Sigmoid colon (tissue), 7 donors: ENCODE results near the gene PNKD. TPM values are rescaled to one million over a fixed set of nuclear protein-coding genes. Genes with fewer than 3 reads are reported as not detected.

ENCODE experiments used
- DNase-seq: peaks from one replicate; pipeline ENCODE4 v3.0.0-alpha.2; 2019
- H3K27ac ChIP-seq, 4 donors: fragments of 200-600 bp; sonication (generic); one replicate each; pipeline ENCODE4 v1.5.1; 2016 to 2019; ENCODE audit warnings: mild to moderate bottlenecking in 1 of 4
- H3K27me3 ChIP-seq, 3 donors: fragments of 200-600 bp; sonication (generic); one replicate each; pipeline ENCODE4 v1.5.1; 2019; ENCODE audit warnings: mild to moderate bottlenecking in 1 of 3
- H3K36me3 ChIP-seq, 4 donors: fragments of 200-600 bp; sonication (generic); one replicate each; pipeline ENCODE4 v1.5.1; 2016 to 2019
- H3K4me1 ChIP-seq, 4 donors: fragments of 200-600 bp; sonication (generic); one replicate each; pipeline ENCODE4 v1.5.1; 2017 to 2019
- H3K4me3 ChIP-seq, 4 donors: fragments of 200-600 bp; sonication (generic); one replicate each; pipeline ENCODE4 v1.5.1; 2017 to 2019; ENCODE audit warnings: mild to moderate bottlenecking in 2 of 4, moderate library complexity in 1 of 4
- H3K9me3 ChIP-seq, 4 donors: fragments of 200-600 bp in 3 of 4; sonication (generic) in 3 of 4; one replicate each; pipeline versions ENCODE4 v1.5.1 to v1.6.1; 2013 to 2019
- CTCF ChIP-seq, 4 experiments: fragments of 450-650 bp in 3 of 4; fragments of 200-600 bp in 1 of 4; IDR thresholded peaks; one replicate each; pipeline ENCODE4 v1.5.1; 2016 to 2019; ENCODE audit warnings: antibody characterized with exemption in 4 of 4, mild to moderate bottlenecking in 3 of 4, moderate library complexity in 2 of 4
- EP300 ChIP-seq, 4 donors: sonication (generic); formaldehyde crosslinking; IDR thresholded peaks; one replicate each; pipeline ENCODE4 v1.6.1; 2017; ENCODE audit warnings: antibody characterized with exemption in 4 of 4
- POLR2A ChIP-seq, 2 donors: fragments of 450-650 bp; IDR thresholded peaks; one replicate each; pipeline ENCODE4 v1.6.1; 2016; ENCODE audit warnings: antibody characterized with exemption in 2 of 2, mild to moderate bottlenecking in 2 of 2, moderate library complexity in 2 of 2
- POLR2AphosphoS5 ChIP-seq, 4 donors: sonication (generic); formaldehyde crosslinking; IDR thresholded peaks; one replicate each; pipeline ENCODE4 v1.6.1; 2017; ENCODE audit warnings: antibody characterized with exemption in 4 of 4
- WGBS, 2 donors: extraction: QIAGEN DNeasy Blood & Tissue Kit; methylation state at CpG; one replicate each; pipeline ENCODE4 v1.1.7; 2013; 5-methylcytosine and 5-hydroxymethylcytosine counted together
- intact Hi-C: fragments of 100-400 bp; cut with DNase I; formaldehyde crosslinking; loops from one replicate; pipeline ENCODE4 v1.15.1; 2023
- polyA plus RNA-seq, 3 donors: library from polyadenylated mRNA; stranded (reverse); fragments of 200-250 nt; gene quantifications; one replicate each; pipeline ENCODE4 v1.2.3, GENCODE V29; 2013
- total RNA-seq, 4 donors: library from RNA; depleted of rRNA; stranded (reverse); fragments of >200 nt; gene quantifications; one replicate each; pipeline ENCODE4 v1.1.0, GENCODE V29; 2016
- donor health status: healthy with polysubstance abuse.
- donor health status: Bipolar disorder and iron deficiency.
- donor health status: healthy.

The PNKD gene
- total and polyA plus RNA-seq, 7 donors: 46.8 to 199 (median 95.1) TPM

DNA sequence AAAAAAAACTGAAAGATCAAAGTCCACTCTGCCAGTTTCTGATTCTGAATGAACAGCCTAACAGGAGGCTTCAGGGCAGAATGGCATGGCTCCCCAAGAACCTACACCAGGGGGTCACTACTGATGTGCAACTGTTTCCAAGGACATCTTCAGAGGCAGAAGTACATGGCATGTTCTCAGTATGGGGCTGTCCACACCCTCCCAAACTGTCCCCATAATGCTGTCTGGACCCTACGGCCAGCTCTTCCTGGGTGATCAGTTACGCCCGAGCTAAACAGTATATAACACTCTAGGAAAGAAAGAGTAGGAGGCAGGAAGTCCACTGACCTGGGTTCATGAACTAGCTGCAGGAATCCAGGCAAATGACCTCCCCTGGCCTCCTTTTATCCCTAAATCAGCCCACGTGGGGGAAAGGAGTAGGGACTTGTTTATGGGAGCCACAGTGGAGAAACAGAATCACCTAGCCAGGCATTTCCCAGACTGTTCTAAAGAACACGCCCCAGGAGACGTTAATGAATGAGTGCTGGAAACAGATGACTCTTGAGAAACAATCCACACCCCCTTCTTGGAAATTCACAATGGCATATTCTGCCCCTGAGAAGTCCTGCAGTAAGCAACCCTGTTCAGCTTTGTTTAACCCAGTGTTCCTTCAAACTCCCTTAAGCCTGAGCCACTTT, 19.5 kb downstream of the PNKD start:
- WGBS, 2 donors: 6 to 39% methylated on average over 6 of the region's 6 CpGs
- no peaks in the 10 kb centered on the region for H3K27me3 ChIP-seq
- H3K4me3 ChIP-seq: peak overlapping the region in 3 of 4 donors; percentile 67 to 97 (median 76)
- no peaks in the 10 kb centered on the region for H3K36me3 ChIP-seq
- peak overlapping the region; percentile 91 to 99 (median 96) for H3K27ac ChIP-seq
- H3K4me1 ChIP-seq: peaks cover 0 to 74% (median 72%) of the 10 kb centered on the region in 4 donors
- DNase-seq: no peak
- TF ChIP-seq CTCF (IDR thresholded peaks at IDR 0.05) (no peak), EP300 (IDR thresholded peaks at IDR 0.05) (no peak), POLR2A (IDR thresholded peaks at IDR 0.05) (no peak), POLR2AphosphoS5 (IDR thresholded peaks at IDR 0.05) (peak; percentile 12 to 72 (median 28))
- intact Hi-C loops: loop anchor here (5.0 to 10.0 kb wide), 4 partner anchors 78 to 355 kb away; partner anchors contain the start of genes CNOT9 and USP37
- H3K9me3 ChIP-seq: no peaks in the 10 kb centered on the region

DNA sequence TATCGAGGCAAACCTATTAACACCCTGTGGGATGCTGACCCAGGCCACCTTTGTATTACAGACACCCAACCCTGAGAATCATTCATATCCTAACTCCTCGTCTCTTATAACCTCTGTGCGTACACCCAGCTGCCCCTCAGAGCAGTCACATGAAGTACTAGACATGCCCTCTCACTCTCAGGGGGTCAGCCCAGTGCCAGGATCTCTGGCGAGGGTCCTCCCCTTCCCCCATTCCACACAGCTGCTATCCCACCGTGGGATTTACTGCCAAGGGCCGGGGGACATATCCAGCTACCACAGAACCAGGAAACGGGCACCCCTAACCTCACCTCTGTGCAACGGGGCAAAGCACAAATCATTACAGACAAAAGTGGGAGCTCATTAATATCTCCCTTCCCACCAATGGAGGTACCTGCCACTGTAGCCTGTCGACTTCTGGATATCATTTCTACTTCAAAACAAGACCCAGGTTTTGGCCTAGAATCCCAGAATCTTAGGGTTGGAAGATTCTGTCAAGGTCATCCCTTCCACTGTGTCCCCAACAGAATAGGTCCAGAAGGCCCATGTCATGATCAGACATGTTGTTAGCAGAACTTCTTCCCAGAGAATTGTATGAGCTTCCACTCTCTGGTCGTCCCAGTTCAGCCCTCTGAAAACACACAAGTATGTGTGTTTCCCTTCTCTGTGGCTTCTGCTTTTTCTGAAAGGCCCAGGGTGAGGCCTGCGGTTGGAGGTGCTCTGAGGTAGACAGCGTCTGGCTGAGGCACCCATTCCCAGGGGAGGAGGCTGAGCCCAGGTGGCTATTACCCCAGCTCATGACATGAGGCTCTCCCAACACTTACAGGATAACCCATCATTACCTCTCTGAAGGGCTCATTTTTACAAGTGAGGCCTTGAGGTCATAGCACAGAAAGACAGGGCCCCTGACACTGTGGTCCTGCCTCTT, 20.3 kb downstream of the PNKD start:
- Histone ChIP-seq H3K27ac (peak overlapping the region; percentile 91 to 99 (median 96)), H3K27me3 (no peaks in the 10 kb centered on the region), H3K4me3 (peak overlapping the region; percentile 67 to 97 (median 86)), H3K36me3 (no peaks in the 10 kb centered on the region), H3K4me1 (peaks cover 0 to 66% (median 64%) of the 10 kb centered on the region in 4 donors), H3K9me3 (no peaks in the 10 kb centered on the region)
- no peak for TF ChIP-seq CTCF (IDR thresholded peaks at IDR 0.05)
- TF ChIP-seq EP300 (IDR thresholded peaks at IDR 0.05): no peak
- TF ChIP-seq POLR2A (IDR thresholded peaks at IDR 0.05): no peak
- no peak for TF ChIP-seq POLR2AphosphoS5 (IDR thresholded peaks at IDR 0.05)
- 34 to 36% methylated on average over 12 of the region's 12 CpGs for WGBS, 2 donors
- intact Hi-C loops: loop anchor here (5.0 to 10.0 kb wide), 4 partner anchors 77 to 354 kb away; partner anchors contain the start of genes CNOT9 and USP37
- DNase-seq: no peak

DNA sequence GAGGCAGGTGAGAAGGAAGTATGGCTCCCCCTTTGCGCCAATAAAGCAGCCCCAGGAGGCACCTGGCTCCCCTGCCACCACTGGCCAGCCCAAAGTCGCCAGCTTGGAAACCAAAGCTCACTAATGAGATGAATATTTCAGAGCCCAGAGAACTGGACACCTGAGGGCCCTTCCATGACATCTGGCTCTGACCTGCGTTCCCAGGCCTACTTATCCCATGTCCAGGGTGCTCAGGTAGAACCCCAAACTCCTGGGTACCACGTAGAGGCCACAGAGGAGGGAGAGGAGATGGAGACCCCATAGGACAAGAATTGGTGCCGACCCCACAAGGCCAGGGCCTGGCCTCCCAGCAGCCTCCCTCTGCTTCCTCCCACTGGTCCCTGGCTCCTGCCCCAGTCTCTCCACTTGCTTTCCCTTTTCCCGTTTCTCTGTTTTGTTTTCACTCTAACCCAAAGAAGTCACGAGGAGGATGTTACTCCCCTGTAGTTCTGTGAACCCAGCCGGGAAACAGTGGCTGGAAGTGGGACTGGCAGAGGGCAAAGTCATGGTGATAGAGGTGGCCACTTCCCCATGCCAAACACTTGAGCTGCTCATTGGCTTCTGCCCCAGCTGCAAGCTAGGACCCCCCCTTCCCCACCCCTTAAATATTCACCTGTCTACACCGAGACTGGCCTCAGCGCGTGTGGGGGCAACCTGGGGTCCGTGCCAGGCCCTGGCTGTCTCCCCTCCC, 21.2 kb downstream of the PNKD start:
- Histone ChIP-seq H3K36me3 (no peaks in the 10 kb centered on the region), H3K4me1 (peaks cover 0 to 57% (median 55%) of the 10 kb centered on the region in 4 donors), H3K9me3 (no peaks in the 10 kb centered on the region), H3K27me3 (no peaks in the 10 kb centered on the region), H3K4me3 (peak overlapping the region; percentile 67 to 97 (median 86)), H3K27ac (peak overlapping the region; percentile 91 to 99 (median 96))
- TF ChIP-seq POLR2AphosphoS5 (IDR thresholded peaks at IDR 0.05): peak in 3 of 4 donors; percentile 24 to 36 (median 29)
- no peak for TF ChIP-seq POLR2A (IDR thresholded peaks at IDR 0.05)
- intact Hi-C loops: loop anchor here (2.0 to 10.0 kb wide), 5 partner anchors 76 to 353 kb away; partner anchors contain the start of genes CNOT9 and USP37
- DNase-seq: no peak
- 29% methylated on average over 12 of the region's 12 CpGs for WGBS, 2 donors

DNA sequence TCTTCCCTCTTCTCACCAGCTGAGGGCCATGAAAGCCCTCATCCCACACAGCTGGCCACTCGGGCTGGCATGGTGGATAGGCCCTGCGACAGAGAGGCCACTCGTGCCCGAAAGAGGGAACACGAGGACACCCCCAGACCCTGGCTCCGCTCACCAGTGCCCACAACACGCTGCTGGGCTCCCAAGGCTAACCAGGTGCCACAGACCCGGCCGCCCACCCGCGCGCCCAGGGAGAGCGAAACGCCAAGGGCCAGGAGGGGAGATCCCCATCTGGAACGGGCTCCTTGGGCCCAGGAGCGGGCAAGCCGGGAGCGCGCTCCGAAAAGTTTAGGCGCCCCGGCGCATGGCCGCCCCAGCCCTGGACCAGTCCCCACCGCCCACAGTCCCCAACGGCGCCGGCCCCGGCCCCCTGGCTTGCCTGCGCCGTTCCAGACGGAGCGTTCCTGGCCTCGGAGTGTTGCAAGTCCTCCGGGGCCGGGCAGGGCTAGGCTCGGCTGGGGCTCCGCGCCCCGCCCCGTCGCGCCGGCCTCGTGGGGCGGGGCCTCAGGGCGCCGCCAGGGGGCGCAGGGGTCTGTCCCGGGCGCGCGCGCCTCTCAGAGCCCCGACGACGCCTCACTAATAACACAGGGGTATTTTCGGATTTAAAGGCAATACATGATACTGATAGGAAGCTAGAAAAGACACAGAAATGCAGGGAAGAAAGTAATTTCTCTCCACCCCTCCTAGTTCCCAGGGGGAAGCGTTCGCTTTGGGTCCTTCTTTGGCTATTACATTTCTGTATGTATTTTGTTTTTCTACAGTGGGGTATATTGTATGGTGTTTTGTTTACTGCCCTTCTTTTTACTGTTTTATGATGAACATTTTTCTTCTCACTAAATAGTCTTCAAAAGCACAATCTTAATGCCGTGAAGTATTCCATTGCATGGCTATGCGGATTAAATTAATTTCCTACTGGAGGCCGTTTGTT, 22.0 kb downstream of the PNKD start, which contains the start of gene TMBIM1:
TSS of gene TMBIM1 (minus strand) at position 456 of the 967 bp plus-strand sequence. CDS start 10,362 bp downstream, outside the sequence.
- WGBS, 2 donors: 8 to 11% methylated on average over 63 of the region's 63 CpGs
- DNase-seq: peak; percentile 91
- H3K27ac ChIP-seq: peak within 1 kb of the TSS; percentile 91 to 99 (median 96)

More for the DNA sequence above, 22.0 kb downstream of the PNKD start, which contains the start of gene TMBIM1:
- H3K9me3 ChIP-seq: no peaks in the 10 kb centered on the region
- peak within 1 kb of the TSS; percentile 67 to 97 (median 86) for H3K4me3 ChIP-seq
- intact Hi-C loops: loop anchor here (2.0 to 10.0 kb wide), 5 partner anchors 75 to 352 kb away; partner anchors contain the start of genes CNOT9 and USP37
- no peaks in the 10 kb centered on the region for H3K27me3 ChIP-seq
- no peak for TF ChIP-seq EP300 (IDR thresholded peaks at IDR 0.05)
- peak in 2 of 4 experiments; percentile 30 to 93 for TF ChIP-seq CTCF (IDR thresholded peaks at IDR 0.05)
- TF ChIP-seq POLR2A (IDR thresholded peaks at IDR 0.05): peak; percentile 66 to 82
- peak; percentile 86 to 92 (median 89) for TF ChIP-seq POLR2AphosphoS5 (IDR thresholded peaks at IDR 0.05)
- H3K36me3 ChIP-seq: no peaks in the 10 kb centered on the region
- peaks cover 0 to 50% (median 47%) of the 10 kb centered on the region in 4 donors for H3K4me1 ChIP-seq
